MM.1S (cell line): ENCODE results near the gene GSDMA.

Source experiments
- DNase-seq: peaks from one replicate; pipeline ENCODE4 v3.0.0-alpha.2; 2015
- H2AFZ ChIP-seq: fragments of 300-600 bp; sonication (generic); 2 replicates; pipeline ENCODE4 v1.6.0; 2016; ENCODE audit warnings: antibody characterized with exemption, low read length
- H3F3A ChIP-seq: fragments of 300-600 bp; sonication (generic); 2 replicates; pipeline ENCODE4 v1.6.1; 2016; ENCODE audit warnings: mild to moderate bottlenecking, antibody characterized with exemption, low read length, moderate library complexity, mixed read lengths; ENCODE audit not compliant: insufficient read depth
- H3K27ac ChIP-seq: fragments of 300-600 bp; sonication (generic); 2 replicates; pipeline ENCODE4 v1.5.1; 2016; ENCODE audit warnings: mild to moderate bottlenecking, low read length
- H3K27me3 ChIP-seq: fragments of 300-600 bp; sonication (generic); replicated peaks from 2 replicates; pipeline ENCODE4 v1.6.0; 2016; ENCODE audit warnings: low read length; ENCODE audit not compliant: insufficient read depth
- H3K36me3 ChIP-seq: fragments of 300-600 bp; sonication (generic); replicated peaks from 2 replicates; pipeline ENCODE4 v1.6.1; 2016; ENCODE audit warnings: mild to moderate bottlenecking, low read length, mixed read lengths; ENCODE audit not compliant: insufficient read depth
- H3K4me1 ChIP-seq: fragments of 300-600 bp; sonication (generic); 2 replicates; pipeline ENCODE4 v1.6.1; 2016; ENCODE audit warnings: low read length, mixed read lengths
- H3K4me2 ChIP-seq: fragments of 300-600 bp; sonication (generic); 2 replicates; pipeline ENCODE4 v1.6.0; 2016; ENCODE audit warnings: low read depth, low read length
- H3K4me3 ChIP-seq: fragments of 300-600 bp; sonication (generic); 2 replicates; pipeline ENCODE4 v1.5.1; 2016; ENCODE audit warnings: low read length, mixed read lengths
- H3K79me2 ChIP-seq: fragments of 300-600 bp; sonication (generic); 2 replicates; pipeline ENCODE4 v1.6.1; 2016; ENCODE audit warnings: mixed run types, low read length, mixed read lengths
- H3K9ac ChIP-seq: fragments of 300-600 bp; sonication (generic); 2 replicates; pipeline ENCODE4 v1.6.1; 2016; ENCODE audit warnings: low read length, mixed read lengths
- H3K9me2 ChIP-seq: fragments of 300-600 bp; sonication (generic); replicated peaks from 2 replicates; pipeline ENCODE4 v1.6.1; 2016; ENCODE audit warnings: mild to moderate bottlenecking, low read length, mixed read lengths; ENCODE audit not compliant: insufficient read depth
- H3K9me3 ChIP-seq: fragments of 300-600 bp; sonication (generic); replicated peaks from 2 replicates; pipeline ENCODE4 v1.6.1; 2016; ENCODE audit warnings: mild to moderate bottlenecking, low read length, mixed read lengths; ENCODE audit not compliant: insufficient read depth
- H4K20me1 ChIP-seq: fragments of 300-600 bp; sonication (generic); 2 replicates; pipeline ENCODE4 v1.6.1; 2016; ENCODE audit warnings: mild to moderate bottlenecking, low read length, moderate library complexity, mixed read lengths; ENCODE audit not compliant: insufficient read depth
- EZH2 ChIP-seq: fragments of 300-600 bp; sonication (generic); optimal IDR thresholded peaks from 2 replicates; pipeline ENCODE3; 2017; ENCODE audit warnings: low read depth, mild to moderate bottlenecking, antibody characterized with exemption, low read length, mixed read lengths
- EZH2phosphoT487 ChIP-seq: fragments of 300-600 bp; sonication (generic); IDR thresholded peaks from 2 replicates; pipeline ENCODE4 v1.6.1; 2018; ENCODE audit warnings: antibody characterized with exemption, low read length
- TF ChIP-seq, protein P1 (sequence below): fragments of 300-600 bp; sonication (generic); IDR thresholded peaks from 2 replicates; pipeline ENCODE4 v1.5.1; 2016; ENCODE audit warnings: antibody characterized with exemption, low read length, mixed read lengths

GSDMA gene

GRCh38 chr17:39981766-39982375 is 19.1 kb downstream of the GSDMA start:
- Histone ChIP-seq H3K9me3 (no peaks in the 10 kb centered on the region), H3K27me3 (peaks cover 6% of the 10 kb centered on the region; the same call in 1 of the 2 replicates), H3K9ac (peak overlapping the region; percentile 99), H3K4me3 (peak overlapping the region; percentile 90), H4K20me1 (peaks cover 6% of the 10 kb centered on the region; the same call in 1 of the 2 replicates), H2AFZ (no peak overlapping the region), H3K4me2 (peak overlapping the region; percentile 90), H3K9me2 (no peaks in the 10 kb centered on the region), H3K4me1 (peaks cover 17% of the 10 kb centered on the region; the same call in 1 of the 2 replicates), H3F3A (no peaks in the 10 kb centered on the region), H3K79me2 (peaks cover 60% of the 10 kb centered on the region), H3K27ac (peak overlapping the region; percentile 83; the same call in 1 of the 2 replicates), H3K36me3 (peaks cover 14% of the 10 kb centered on the region)
- DNase-seq: no peak
- TF ChIP-seq EZH2phosphoT487: no peak
- TF ChIP-seq, protein P1, sequence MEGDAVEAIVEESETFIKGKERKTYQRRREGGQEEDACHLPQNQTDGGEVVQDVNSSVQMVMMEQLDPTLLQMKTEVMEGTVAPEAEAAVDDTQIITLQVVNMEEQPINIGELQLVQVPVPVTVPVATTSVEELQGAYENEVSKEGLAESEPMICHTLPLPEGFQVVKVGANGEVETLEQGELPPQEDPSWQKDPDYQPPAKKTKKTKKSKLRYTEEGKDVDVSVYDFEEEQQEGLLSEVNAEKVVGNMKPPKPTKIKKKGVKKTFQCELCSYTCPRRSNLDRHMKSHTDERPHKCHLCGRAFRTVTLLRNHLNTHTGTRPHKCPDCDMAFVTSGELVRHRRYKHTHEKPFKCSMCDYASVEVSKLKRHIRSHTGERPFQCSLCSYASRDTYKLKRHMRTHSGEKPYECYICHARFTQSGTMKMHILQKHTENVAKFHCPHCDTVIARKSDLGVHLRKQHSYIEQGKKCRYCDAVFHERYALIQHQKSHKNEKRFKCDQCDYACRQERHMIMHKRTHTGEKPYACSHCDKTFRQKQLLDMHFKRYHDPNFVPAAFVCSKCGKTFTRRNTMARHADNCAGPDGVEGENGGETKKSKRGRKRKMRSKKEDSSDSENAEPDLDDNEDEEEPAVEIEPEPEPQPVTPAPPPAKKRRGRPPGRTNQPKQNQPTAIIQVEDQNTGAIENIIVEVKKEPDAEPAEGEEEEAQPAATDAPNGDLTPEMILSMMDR: no peak
- TF ChIP-seq EZH2: no peak

DNA sequence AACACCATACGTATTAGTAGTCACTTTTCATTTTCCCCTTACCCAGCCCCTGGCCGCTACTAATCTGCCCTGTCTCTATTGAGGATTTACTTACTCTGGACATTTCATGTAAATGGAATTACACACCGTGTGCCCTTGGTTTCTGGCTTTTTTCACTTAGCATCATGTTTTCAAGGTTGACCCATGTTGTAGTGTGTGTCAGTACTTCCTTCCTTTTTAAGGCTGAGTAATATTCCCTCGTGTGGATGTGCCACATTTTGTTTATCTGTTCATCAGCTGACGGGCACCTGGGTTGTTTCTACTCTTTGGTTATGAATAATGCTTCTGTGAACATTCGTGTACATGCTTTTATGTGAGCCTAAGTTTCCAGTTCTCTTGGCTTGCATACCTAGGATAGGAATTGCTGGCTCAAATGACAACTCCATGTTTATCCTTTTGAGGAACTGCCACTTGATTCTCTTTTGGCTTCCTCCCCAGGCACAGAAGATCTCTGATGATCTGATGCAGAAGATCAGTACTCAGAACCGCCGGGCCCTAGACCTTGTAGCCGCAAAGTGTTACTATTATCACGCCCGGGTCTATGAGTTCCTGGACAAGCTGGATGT is 25.5 kb downstream of the GSDMA start:
- TF ChIP-seq, protein P1: no peak
- TF ChIP-seq EZH2phosphoT487: no peak
- no peak for TF ChIP-seq EZH2
- no peaks in the 10 kb centered on the region for H3K9me3 ChIP-seq
- DNase-seq: no peak

DNA sequence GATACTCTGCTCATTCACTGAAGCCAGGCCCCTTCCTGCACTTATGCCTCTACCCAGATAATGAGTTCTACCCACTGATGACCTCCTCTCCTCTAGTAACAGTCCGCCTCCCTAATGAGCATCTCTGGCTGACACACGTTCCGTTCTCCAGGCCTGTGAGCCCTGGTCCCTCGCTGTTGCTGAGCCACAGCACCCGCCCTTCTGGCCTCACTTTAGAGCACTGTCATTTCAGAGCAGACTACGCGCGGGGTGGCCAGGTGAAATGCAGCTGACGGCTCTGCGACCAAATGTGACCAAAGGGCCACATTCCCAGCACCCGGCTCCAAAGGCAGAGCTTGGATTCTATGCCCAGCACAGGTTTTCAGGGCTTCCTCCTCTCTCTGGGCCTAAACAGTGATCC is 31.6 kb downstream of the GSDMA start:
- H3K9ac ChIP-seq: no peak overlapping the region
- no peaks in the 10 kb centered on the region; the same call in 1 of the 2 replicates for H3F3A ChIP-seq
- TF ChIP-seq EZH2phosphoT487: no peak
- no peak for TF ChIP-seq EZH2
- TF ChIP-seq, protein P1: no peak
- H3K4me3 ChIP-seq: no peak overlapping the region
- H3K79me2 ChIP-seq: peaks cover 8% of the 10 kb centered on the region; the same call in 1 of the 2 replicates
- no peaks in the 10 kb centered on the region for H3K4me1 ChIP-seq
- no peaks in the 10 kb centered on the region for H4K20me1 ChIP-seq
- no peak overlapping the region for H3K4me2 ChIP-seq
- H3K27ac ChIP-seq: no peak overlapping the region
- H3K9me3 ChIP-seq: no peaks in the 10 kb centered on the region
- peaks cover 28% of the 10 kb centered on the region; the same call in 1 of the 2 replicates for H3K36me3 ChIP-seq
- DNase-seq: no peak
- H3K27me3 ChIP-seq: no peaks in the 10 kb centered on the region
- H2AFZ ChIP-seq: no peak overlapping the region
- H3K9me2 ChIP-seq: no peaks in the 10 kb centered on the region

More for the DNA sequence above, 25.5 kb downstream of the GSDMA start:
- Histone ChIP-seq H3K9me2 (no peaks in the 10 kb centered on the region), H3K9ac (no peak overlapping the region), H3K79me2 (peaks cover 57% of the 10 kb centered on the region), H3F3A (no peaks in the 10 kb centered on the region), H3K4me2 (no peak overlapping the region), H3K27me3 (no peaks in the 10 kb centered on the region), H2AFZ (no peak overlapping the region), H4K20me1 (no peaks in the 10 kb centered on the region), H3K4me1 (no peaks in the 10 kb centered on the region), H3K27ac (no peak overlapping the region), H3K36me3 (peaks cover 42% of the 10 kb centered on the region), H3K4me3 (no peak overlapping the region)
